HCT116 (cell line): Measurements from ENCODE around the gene GPR39.

Experiments
- EZH2 ChIP-seq: fragments of 200-600 bp; sonication (generic); IDR thresholded peaks from 2 replicates; pipeline ENCODE4 v1.6.1; 2017; ENCODE audit warnings: antibody characterized with exemption, mixed run types
- SIN3A ChIP-seq: IDR thresholded peaks from 2 replicates; pipeline ENCODE4 v1.6.1; 2012; ENCODE audit warnings: low read depth
- TF ChIP-seq, protein P1 (sequence below), 3 experiments: fragments of 200-600 bp in 1 of 3; sonication (generic) in 1 of 3; IDR thresholded peaks in 2 of 3; conservative IDR thresholded peaks in 1 of 3; 2 replicates each; pipeline ENCODE4 v1.5.1; 2012 to 2017; ENCODE audit warnings: low read depth in 2 of 3, low read length in 2 of 3, antibody characterized with exemption in 1 of 3, borderline replicate concordance in 1 of 3, control low read depth in 1 of 3, mild to moderate bottlenecking in 1 of 3, mixed read lengths in 1 of 3, mixed run types in 1 of 3, moderate library complexity in 1 of 3; ENCODE audit not compliant: insufficient read depth in 1 of 3

DNA sequence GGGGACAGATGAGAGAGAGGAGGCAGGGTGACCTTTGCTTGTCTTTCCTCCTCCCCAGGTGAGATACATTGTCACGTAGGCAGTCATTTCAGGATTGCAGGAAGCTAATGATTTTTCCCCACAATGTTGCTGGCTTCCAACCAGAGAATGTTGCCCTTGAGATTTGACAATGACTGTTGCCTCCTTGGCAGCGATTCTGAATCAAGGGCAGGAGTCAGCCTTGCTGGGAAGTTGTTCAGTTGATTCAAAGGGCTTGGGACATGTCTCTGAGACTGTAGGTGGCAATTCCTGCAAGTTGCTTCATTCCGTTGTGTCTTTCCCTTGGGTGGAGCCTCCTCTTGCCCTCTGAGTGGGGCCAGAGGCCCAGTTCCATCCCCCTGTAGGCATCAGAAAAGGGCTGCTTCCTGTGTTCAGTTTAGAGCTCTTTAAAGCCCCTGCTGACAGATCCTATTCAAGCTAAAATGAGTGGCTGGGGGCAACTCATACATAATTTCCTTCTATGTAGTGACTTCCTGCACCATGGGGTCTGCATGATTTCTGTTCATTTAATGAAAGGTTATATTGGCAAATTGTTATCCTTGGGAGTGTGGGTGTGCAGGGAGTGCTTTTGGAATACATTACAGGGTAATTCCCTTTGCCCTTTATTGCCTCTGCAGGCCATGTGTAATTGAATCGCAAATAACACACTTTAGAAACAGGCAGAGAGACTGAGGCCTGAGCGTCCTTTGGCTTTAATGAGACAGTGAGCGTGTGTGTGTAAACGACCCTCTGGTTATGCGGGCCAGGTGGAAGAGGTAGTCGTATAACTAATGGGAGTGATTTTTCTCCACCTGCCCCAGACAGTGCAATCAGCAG, 52.4 kb downstream of the GPR39 start:
- TF ChIP-seq EZH2 (no peak), SIN3A (no peak)
- TF ChIP-seq, protein P1, sequence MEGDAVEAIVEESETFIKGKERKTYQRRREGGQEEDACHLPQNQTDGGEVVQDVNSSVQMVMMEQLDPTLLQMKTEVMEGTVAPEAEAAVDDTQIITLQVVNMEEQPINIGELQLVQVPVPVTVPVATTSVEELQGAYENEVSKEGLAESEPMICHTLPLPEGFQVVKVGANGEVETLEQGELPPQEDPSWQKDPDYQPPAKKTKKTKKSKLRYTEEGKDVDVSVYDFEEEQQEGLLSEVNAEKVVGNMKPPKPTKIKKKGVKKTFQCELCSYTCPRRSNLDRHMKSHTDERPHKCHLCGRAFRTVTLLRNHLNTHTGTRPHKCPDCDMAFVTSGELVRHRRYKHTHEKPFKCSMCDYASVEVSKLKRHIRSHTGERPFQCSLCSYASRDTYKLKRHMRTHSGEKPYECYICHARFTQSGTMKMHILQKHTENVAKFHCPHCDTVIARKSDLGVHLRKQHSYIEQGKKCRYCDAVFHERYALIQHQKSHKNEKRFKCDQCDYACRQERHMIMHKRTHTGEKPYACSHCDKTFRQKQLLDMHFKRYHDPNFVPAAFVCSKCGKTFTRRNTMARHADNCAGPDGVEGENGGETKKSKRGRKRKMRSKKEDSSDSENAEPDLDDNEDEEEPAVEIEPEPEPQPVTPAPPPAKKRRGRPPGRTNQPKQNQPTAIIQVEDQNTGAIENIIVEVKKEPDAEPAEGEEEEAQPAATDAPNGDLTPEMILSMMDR (IDR thresholded peaks at IDR 0.05 in 2 of 3, conservative IDR thresholded peaks at IDR 0.05 in 1 of 3; ENCODE audit: borderline replicate concordance in 1 of 3, insufficient read depth in 1 of 3, low read depth in 2 of 3, low read length in 2 of 3): no peak
